CD4-positive, alpha-beta T cell treated with Interleukin-17A for 4 hours (primary cell): ENCODE results near the gene KIRREL3.

ENCODE experiments used
- DNase-seq: peaks from one replicate; pipeline ENCODE4 v3.0.0-alpha.2; 2020; ENCODE audit warnings: mixed read lengths

The KIRREL3 gene

GRCh38 chr11:126821827-126822226, 178.7 kb downstream of the KIRREL3 start:
- DNase-seq = no peak

GRCh38 chr11:126819194-126819593, 181.4 kb downstream of the KIRREL3 start:
- DNase-seq = no peak

GRCh38 chr11:126817523-126818450, 182.8 kb downstream of the KIRREL3 start:
- no peak for DNase-seq

- DNase-seq = no peak
Measured at GRCh38 chr11:126817096-126817495, 183.5 kb downstream of the KIRREL3 start.

- DNase-seq = no peak
Measured at GRCh38 chr11:126816645-126817044, 183.9 kb downstream of the KIRREL3 start.

- DNase-seq = no peak
Measured at GRCh38 chr11:126815111-126815510, 185.5 kb downstream of the KIRREL3 start.

- DNase-seq = no peak
Measured at GRCh38 chr11:126810776-126811175, 189.8 kb downstream of the KIRREL3 start.

GRCh38 chr11:126809514-126810289, 190.9 kb downstream of the KIRREL3 start:
- DNase-seq = no peak

GRCh38 chr11:126808836-126809235, 191.7 kb downstream of the KIRREL3 start:
- no peak for DNase-seq

GRCh38 chr11:126808296-126808695, 192.3 kb downstream of the KIRREL3 start:
- DNase-seq = no peak

- DNase-seq = no peak
Measured at GRCh38 chr11:126805870-126806269, 194.7 kb downstream of the KIRREL3 start.

- DNase-seq = no peak
Measured at GRCh38 chr11:126804363-126804762, 196.2 kb downstream of the KIRREL3 start.

GRCh38 chr11:126800009-126800408, 200.6 kb downstream of the KIRREL3 start:
- no peak for DNase-seq

GRCh38 chr11:126797457-126798169, 203.0 kb downstream of the KIRREL3 start:
- no peak for DNase-seq

GRCh38 chr11:126793596-126793995, 207.0 kb downstream of the KIRREL3 start:
- no peak for DNase-seq

- DNase-seq = no peak
Measured at GRCh38 chr11:126791991-126792390, 208.6 kb downstream of the KIRREL3 start.

GRCh38 chr11:126791446-126791845, 209.1 kb downstream of the KIRREL3 start:
- DNase-seq = no peak

GRCh38 chr11:126790550-126791081, 210.0 kb downstream of the KIRREL3 start:
- DNase-seq = no peak

- no peak for DNase-seq
Measured at GRCh38 chr11:126782810-126783209, 217.8 kb downstream of the KIRREL3 start.

- no peak for DNase-seq
Measured at GRCh38 chr11:126781942-126782341, 218.6 kb downstream of the KIRREL3 start.

- no peak for DNase-seq
Measured at GRCh38 chr11:126776119-126776518, 224.5 kb downstream of the KIRREL3 start.

GRCh38 chr11:126772267-126772666, 228.3 kb downstream of the KIRREL3 start:
- no peak for DNase-seq

- DNase-seq = no peak
Measured at GRCh38 chr11:126768702-126769101, 231.9 kb downstream of the KIRREL3 start.
